GM12878 (cell line): ENCODE data around the gene ANTKMT.

Experiments used
- POLR2A ChIP-seq: IDR thresholded peaks from 2 replicates; pipeline ENCODE4 v1.6.1; 2011; ENCODE audit warnings: low read depth, mild to moderate bottlenecking, low read length
- TF ChIP-seq, protein P1 (sequence below): fragments of 450-650 bp; IDR thresholded peaks from 2 replicates; pipeline ENCODE4 v1.6.1; 2016; ENCODE audit warnings: mild to moderate bottlenecking

DNA sequence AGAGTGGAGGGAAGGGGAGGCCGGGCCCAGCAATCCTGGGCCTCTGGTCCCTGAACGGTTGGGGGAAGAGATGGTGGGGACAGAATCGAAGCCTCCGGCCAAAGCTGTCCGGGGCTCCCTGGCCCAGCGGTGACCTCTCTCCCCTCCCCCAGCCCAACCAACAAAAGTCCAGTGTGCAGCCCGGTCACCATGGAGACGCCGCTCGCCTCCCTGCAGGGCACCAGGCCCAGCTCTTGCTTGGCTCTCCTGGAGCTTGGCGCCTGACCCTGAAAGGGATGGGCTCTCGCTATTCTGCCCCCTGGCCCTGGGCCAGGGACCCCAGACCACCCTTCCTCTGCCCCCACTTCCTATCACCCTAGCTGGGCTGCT lies 4.8 kb upstream of the ANTKMT start:
- TF ChIP-seq POLR2A: no peak; the same call in 1 of the 2 replicates
- TF ChIP-seq, protein P1, sequence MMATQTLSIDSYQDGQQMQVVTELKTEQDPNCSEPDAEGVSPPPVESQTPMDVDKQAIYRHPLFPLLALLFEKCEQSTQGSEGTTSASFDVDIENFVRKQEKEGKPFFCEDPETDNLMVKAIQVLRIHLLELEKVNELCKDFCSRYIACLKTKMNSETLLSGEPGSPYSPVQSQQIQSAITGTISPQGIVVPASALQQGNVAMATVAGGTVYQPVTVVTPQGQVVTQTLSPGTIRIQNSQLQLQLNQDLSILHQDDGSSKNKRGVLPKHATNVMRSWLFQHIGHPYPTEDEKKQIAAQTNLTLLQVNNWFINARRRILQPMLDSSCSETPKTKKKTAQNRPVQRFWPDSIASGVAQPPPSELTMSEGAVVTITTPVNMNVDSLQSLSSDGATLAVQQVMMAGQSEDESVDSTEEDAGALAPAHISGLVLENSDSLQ: no peak
